HG03097 (cell line): ENCODE results near the gene LRRC75B.
"Not testable (repeated sequence)": the region's sequence is repeated elsewhere in the genome, so short reads cannot be mapped to it uniquely, and the experiment has no call there.

Source experiments
- ATAC-seq: cut with Tn5 transposase; IDR thresholded peaks from one replicate; pipeline ENCODE4 v1.9.1; 2021; ENCODE audit not compliant: unreplicated experiment, low FRiP score

Gene LRRC75B

GRCh38 chr22:24592851-24593558 lies at the start of gene LRRC75B:
LRRC75B (minus strand) TSS chr22:24593073; CDS start chr22:24593039, 34 bp downstream.
- peak; percentile 60 for ATAC-seq

DNA sequence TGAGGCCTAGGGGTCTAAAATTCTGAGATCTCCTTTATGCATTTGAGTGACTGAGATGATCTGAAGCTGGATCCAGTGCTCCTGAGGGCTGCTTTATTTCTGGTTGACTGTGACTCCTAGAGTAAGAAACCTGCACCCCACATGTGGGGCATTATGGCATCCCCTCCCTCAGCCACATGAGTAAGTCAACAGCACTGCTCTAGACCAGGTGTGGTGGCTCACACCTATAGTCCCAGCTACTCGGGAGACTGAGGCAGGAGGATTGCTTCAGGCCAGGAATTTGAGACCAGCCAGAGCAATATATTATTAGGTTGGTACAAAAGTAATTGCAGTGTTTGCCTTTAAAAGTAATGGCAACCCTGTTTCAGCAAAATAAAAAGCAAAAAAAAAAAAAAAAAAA lies 49.4 kb upstream of the LRRC75B start:
- not testable (repeated sequence) for ATAC-seq

GRCh38 chr22:24636513-24636912 lies 43.6 kb upstream of the LRRC75B start:
- not testable (repeated sequence) for ATAC-seq

DNA sequence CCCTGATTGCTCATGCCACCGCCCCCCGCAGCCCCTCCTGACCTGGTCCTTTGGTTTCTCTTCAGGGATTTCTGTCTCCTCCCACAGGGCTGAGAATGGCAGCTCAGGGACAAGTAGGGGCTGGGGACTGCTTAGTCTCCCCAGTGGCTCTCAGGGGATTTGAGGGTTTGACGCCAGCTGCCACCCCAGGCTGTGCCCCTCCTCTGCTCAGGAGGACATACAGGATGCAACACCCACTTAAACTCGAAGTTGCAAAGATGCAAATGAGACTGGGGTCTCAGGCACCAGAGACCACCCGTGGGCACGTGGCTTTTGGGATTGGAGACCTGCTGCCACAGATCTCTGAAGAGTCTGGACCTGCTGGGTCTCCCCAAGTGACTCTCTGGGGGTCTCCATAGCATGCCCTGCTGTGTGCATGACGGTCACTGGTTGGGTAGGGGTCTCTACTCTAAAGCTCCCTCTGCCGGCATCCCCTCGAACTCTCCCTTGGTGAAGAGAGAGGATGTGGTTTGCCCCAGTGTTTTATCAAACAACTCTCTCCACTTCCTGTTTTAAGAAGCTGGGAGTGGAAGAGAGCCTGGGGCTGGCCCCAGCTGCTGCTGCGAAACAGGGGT lies 42.0 kb upstream of the LRRC75B start:
- not testable (repeated sequence) for ATAC-seq

DNA sequence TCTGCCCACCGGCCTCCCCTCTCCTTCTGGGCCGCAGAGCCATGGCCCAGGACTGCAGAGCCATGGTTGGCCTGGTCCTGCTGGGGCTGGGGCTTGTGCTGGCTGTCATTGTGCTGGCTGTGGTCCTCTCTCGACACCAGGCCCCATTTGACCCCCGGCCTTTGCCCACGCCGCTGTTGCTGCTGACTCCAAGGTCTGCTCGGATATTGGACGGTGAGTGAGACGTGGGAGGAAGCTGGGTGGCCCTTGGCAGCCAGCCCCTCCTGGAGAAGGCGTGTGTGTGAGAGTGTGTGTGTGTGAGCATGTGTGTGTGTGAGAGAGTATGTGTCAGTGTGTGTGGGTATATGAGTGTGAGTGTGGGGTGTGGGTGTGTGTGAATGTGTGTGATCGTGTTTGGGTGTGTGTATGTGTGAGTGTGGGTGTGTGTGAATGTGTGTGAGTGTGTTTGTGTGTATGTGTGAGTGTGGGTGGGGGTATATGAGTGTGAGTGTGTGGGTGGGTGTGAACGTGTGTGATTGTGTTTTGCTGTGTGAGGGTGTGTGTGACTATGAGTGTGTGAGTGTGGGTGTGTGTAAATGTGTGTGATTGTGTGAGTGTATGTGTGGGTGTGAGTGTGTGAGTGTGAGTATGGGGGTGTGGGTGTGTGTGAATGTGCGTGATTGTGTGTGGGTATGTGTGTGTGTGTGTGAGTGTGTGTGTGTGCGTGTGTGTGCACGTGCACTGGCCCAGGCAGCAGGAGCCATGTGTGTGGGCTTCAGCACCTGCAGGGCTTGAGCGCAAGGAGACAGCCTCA lies 40.6 kb upstream of the LRRC75B start:
- not testable (repeated sequence) for ATAC-seq

- ATAC-seq, result not testable (repeated sequence)
Measured at GRCh38 chr22:24632642-24633041, 39.8 kb upstream of the LRRC75B start.

GRCh38 chr22:24631430-24632122 lies 38.7 kb upstream of the LRRC75B start:
- ATAC-seq, result not testable (repeated sequence)

GRCh38 chr22:24630812-24631427 lies 38.0 kb upstream of the LRRC75B start:
- ATAC-seq, result not testable (repeated sequence)

DNA sequence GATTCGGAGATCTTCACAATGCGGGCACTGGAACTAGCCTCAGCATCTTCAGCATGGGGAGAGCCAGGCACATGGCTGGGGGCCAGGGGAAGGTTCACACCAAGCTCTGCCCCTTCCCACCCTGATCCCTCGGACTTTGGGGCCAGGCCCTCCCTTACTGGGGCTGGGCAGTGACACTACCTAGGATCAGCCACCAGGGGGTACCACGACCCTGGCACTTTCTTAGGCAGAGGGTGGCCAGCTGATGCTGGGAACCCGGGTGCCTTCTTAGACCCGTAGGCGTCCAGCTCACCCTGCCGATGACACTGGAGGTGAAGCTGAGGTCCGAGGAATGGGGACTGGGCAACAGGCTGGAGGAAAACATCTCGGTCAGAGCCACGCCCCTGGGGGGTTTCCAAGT lies 36.2 kb upstream of the LRRC75B start:
- ATAC-seq, result not testable (repeated sequence)

DNA sequence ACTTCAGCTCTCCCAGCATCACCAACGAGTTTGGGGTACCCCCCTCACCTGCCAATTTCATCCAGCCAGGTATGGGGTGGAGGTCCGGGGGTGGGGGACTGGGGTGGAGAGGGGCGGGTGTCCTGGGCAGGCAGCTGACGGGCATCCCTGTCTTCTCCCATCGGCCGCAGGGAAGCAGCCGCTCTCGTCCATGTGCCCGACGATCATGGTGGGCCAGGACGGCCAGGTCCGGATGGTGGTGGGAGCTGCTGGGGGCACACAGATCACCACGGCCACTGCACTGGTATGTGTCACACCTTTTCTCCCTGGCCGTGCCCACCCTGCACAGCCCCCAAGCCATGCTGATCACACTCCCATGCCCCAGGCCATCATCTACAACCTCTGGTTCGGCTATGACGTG lies 35.0 kb upstream of the LRRC75B start:
- ATAC-seq, result not testable (repeated sequence)

DNA sequence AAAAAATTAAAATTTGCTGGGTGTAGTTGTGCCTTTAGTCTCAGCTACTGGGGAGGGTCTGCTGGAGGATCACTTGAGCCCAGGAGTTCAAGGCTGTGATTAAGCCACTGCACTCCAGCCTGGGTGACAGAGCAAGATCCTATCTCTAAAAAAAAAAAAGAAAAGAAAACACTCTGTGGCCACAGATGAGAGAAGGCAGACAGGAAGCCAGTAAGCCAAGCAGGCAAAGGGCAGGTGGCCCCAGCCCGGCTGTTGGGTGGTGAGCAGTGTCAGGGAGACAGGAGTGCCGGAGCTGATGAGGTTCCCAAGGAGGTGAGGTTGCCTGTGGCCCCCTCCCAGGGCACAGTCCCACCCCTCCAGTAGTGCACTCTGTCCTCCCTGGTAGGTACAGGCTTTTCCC lies 29.7 kb upstream of the LRRC75B start:
- ATAC-seq, result not testable (repeated sequence)

- ATAC-seq, result not testable (repeated sequence)
Measured at GRCh38 chr22:24621244-24621643, 28.4 kb upstream of the LRRC75B start.

- ATAC-seq, result not testable (repeated sequence)
Measured at GRCh38 chr22:24614794-24615193, 21.9 kb upstream of the LRRC75B start.

DNA sequence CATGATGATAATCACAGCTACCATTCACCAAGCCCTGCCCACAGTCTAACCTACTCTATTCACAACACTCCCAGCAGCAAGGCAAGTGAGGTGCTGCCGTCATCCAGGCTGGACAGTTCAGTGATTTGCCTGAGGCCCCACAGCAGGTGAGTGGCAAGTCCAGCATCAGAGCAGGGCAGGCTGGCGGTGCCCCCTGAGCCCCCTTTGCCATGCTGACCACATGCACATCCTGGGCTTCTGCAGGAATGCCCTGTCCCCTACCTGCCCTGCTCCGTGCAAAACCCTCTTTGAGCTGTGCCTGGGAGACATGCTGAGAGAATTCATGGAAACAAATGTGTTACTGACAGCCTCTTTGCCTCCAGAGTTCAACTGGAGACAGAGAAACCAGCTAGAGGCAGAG lies 17.0 kb upstream of the LRRC75B start:
- not testable (repeated sequence) for ATAC-seq

DNA sequence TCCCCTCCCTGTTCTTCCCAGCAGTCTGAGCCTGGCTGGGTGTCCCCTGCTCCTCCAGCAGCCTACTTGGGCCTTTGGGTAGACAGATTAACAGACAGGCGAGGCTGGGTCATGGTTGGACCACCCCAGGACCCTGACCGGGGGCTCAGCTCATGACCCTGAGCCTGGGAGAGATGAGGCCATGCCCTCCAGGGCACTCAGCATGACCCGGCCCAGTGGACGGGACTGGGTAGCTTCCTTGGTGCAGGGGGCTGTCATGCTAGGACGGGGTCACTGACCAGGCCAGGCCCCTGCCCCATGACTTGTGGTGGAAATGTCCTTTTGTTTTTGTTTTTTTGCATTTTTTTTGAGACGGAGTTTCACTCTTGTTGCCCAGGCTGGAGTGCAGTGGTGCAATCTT lies 15.5 kb upstream of the LRRC75B start:
- ATAC-seq, result not testable (repeated sequence)

DNA sequence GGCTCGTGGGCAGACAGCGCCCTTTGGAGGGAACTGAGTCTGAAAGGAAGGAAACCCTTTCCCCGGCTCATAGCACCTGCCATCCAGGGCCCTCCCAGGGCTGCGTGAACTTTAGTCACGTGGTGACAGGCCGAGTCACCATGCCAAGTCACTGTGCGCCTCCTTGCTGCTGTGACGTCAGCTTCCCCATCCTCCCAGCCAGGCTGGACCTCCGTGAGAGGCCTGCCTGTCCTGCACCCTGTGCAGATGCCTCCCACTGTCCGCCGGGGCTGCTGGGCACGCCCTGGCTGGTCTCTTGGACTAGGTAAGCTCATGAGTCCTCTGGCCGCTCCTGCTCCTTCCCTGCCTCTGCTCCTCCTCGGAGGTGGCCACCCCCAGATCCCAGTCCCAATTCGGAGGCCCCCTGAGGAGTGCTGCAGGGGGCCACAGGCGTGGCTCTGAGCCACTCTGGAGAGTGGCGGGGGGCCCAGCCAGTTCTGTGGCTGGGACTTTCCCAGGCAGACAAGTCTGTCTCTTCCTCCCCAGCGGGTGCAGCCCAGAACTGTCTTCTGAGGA lies 14.6 kb upstream of the LRRC75B start:
- ATAC-seq, result not testable (repeated sequence)

DNA sequence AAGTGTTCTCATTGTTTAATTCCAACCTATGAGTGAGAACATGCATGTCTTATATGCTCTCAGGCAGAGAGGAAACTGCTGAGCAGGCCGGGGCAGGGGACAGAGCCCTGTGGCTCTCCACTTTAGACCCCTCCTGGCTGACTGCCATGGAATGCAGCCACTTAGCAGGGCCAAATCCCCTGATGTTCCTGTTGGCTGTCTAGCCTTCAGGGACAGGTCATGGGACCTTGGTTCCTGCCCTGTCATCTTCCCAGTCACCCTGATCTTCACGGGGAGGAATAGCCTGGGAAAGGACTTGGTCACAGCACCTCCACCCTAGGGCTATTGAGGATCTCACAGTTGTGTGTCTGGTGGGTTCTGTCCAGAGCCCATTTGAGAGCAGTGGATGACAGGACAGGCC lies 13.5 kb upstream of the LRRC75B start:
- not testable (repeated sequence) for ATAC-seq

DNA sequence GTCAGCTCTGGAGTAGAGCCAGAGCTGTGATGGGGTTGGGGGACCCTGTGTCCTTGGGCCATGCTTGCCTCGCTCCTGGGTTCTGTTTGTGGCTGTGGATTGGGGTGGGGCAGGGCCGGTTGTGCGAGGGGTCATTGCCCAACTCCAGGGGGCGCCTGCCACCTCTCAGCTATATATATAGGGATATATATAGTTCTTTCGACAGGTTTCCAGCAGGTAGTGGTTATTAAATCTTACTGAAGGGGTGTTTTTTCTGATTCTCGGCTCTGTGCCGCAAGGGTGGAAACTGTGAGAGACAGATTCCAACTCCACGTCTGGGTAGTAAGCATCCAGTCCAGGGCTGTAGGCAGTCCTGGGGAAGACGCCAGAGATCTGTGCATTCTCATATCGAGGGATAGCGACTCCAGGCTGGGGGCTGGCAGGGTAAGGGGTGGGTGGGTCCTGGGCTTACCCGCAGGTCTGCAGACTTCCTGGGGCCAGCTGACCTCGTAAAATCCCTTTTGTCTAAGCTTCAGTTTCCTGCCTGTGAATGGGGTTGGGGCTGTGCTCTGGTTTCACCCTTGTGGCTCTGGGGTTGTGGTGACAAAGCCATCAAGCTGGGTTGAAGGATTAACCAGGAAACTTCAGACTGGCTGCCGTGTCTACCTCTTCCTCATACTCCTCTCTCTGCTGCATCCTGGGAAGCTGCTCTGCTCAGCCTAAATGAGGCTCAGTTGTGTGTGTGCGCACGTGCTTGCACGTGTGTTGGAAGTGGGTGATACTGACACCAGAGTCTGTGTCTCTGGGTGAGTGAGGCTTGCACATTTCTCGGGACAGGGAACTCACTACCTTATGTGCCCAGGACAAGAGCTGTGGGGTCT lies 11.1 kb upstream of the LRRC75B start:
- ATAC-seq, result not testable (repeated sequence)
